Measurements from ENCODE around the gene ANO1. TPM values are rescaled to one million over a fixed set of nuclear protein-coding genes. Genes with fewer than 3 reads are reported as not detected.
A peak's percentile ranks its signal among the peaks of the same experiment; 100 is the strongest.

ANO1 gene
- total RNA-seq, 4 donors from 2014 or later, result 6.8 to 72.6 (median 36.2) TPM

DNA sequence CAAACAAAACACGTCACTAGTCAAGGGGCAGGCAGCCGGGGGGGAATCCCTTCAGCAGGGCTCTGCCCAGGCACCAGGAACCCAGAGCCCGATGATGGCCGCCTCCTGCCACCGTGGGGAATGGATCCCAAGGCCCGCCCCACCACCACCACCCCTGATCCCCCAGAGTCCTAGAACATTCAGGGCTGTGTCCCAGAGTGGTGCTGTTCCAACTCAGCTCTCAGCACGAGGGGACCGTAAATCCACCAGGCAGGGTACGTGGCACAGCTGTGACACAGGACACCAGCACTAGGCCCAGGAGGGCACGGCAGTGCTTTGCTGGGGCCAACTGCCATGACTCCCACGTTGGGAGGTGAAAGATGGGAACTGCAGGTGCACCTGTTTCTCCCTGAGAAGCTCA is 29.6 kb downstream of the ANO1 start:
- Histone ChIP-seq H3K36me3 (no peaks in the 10 kb centered on the region), H3K4me1 (peaks cover 0 to 24% of the 10 kb centered on the region in 2 donors), H3K27me3 (no peaks in the 10 kb centered on the region), H3K4me3 (no peak overlapping the region), H3K9me3 (no peaks in the 10 kb centered on the region), H3K27ac (peak overlapping the region; percentile 80 to 90)
- intact Hi-C loops (cut with DNase I; ENCODE audit: low total_unique reads), result no loop called here
- no peak for TF ChIP-seq POLR2A (IDR thresholded peaks at IDR 0.05)
- TF ChIP-seq, protein P1, sequence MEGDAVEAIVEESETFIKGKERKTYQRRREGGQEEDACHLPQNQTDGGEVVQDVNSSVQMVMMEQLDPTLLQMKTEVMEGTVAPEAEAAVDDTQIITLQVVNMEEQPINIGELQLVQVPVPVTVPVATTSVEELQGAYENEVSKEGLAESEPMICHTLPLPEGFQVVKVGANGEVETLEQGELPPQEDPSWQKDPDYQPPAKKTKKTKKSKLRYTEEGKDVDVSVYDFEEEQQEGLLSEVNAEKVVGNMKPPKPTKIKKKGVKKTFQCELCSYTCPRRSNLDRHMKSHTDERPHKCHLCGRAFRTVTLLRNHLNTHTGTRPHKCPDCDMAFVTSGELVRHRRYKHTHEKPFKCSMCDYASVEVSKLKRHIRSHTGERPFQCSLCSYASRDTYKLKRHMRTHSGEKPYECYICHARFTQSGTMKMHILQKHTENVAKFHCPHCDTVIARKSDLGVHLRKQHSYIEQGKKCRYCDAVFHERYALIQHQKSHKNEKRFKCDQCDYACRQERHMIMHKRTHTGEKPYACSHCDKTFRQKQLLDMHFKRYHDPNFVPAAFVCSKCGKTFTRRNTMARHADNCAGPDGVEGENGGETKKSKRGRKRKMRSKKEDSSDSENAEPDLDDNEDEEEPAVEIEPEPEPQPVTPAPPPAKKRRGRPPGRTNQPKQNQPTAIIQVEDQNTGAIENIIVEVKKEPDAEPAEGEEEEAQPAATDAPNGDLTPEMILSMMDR (IDR thresholded peaks at IDR 0.05), result no peak
- DNase-seq, result no peak

DNA sequence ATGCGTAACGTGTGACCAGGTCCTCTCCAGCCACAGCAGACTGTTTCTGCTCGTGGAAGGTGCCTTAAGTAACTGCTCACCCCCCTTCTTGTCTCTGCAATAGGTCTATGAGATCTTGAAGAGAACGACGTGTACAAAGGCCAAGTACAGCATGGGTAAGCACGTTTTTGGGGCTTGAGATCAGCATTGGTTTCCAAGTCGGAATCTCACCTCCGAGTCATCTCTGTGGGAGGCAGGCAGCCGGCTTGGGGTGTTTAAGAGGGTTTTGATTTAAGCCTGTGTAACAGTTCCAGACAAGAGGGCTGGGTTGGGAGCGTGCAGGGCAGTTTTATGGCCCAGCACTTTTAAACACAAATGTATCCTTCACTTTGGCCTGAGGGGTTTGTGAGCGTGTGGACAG is 30.1 kb downstream of the ANO1 start:
- no peaks in the 10 kb centered on the region for H3K27me3 ChIP-seq
- DNase-seq, result peak; percentile 69 to 92
- peaks cover 0 to 24% of the 10 kb centered on the region in 2 donors for H3K4me1 ChIP-seq
- TF ChIP-seq, protein P1 (IDR thresholded peaks at IDR 0.05), result no peak
- peak in 1 of 2 donors; percentile 42 for TF ChIP-seq POLR2A (IDR thresholded peaks at IDR 0.05)
- intact Hi-C loops (cut with DNase I; ENCODE audit: low total_unique reads), result no loop called here
- no peaks in the 10 kb centered on the region for H3K36me3 ChIP-seq
- no peak overlapping the region for H3K4me3 ChIP-seq
- peak overlapping the region; percentile 80 to 90 for H3K27ac ChIP-seq
- H3K9me3 ChIP-seq, result no peaks in the 10 kb centered on the region

DNA sequence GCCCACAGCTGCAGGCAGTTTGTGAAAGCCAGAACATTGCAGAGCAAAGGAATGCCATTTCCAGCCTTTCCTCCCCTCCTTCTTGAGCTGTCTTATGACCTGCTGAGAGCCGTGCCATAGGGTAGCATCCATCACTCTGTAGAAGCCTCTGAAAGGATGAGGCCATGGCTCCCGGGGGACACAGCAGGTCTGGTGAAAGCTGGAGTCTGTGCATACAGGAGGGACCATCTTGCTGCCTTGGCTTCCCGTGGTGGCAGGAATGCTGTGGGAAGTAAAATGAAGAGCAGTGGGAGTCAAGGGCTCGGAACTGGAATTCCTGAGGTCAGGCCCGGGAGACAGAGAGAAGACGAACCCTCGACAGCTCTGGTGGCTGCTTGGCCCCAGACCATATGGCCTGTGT is 30.9 kb downstream of the ANO1 start:
- Histone ChIP-seq H3K4me3 (no peak overlapping the region), H3K4me1 (peaks cover 0 to 18% of the 10 kb centered on the region in 2 donors), H3K36me3 (no peaks in the 10 kb centered on the region), H3K27ac (peak overlapping the region; percentile 80 to 90), H3K9me3 (no peaks in the 10 kb centered on the region), H3K27me3 (no peaks in the 10 kb centered on the region)
- DNase-seq, result peak in 1 of 2 donors; percentile 65
- intact Hi-C loops (cut with DNase I; ENCODE audit: low total_unique reads), result no loop called here
- TF ChIP-seq POLR2A (IDR thresholded peaks at IDR 0.05), result no peak
- TF ChIP-seq, protein P1 (IDR thresholded peaks at IDR 0.05), result no peak

DNA sequence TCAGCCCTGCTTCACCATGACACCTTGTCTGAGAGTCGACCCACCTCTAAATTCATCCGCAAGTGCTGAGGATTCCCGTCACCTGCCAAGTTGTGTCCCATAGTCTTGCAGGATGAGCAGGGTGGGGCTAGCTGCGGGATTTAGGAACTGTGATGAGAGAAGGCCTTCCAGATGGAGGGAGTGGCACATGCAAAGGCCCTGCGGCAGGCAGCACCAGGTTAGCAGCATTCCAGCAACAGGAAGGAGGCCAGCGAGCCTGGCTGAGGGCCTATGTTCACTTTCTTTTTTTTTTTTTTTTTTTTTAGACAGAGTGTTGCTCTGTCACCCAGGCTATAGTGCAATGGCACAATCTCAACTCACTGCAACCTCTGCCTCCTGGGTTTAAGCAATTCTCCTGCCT is 31.8 kb downstream of the ANO1 start:
- intact Hi-C loops (cut with DNase I; ENCODE audit: low total_unique reads), result no loop called here
- Histone ChIP-seq H3K36me3 (no peaks in the 10 kb centered on the region), H3K4me1 (peaks cover 0 to 16% of the 10 kb centered on the region in 2 donors), H3K27ac (peak overlapping the region; percentile 80 to 90), H3K4me3 (no peak overlapping the region), H3K9me3 (no peaks in the 10 kb centered on the region), H3K27me3 (no peaks in the 10 kb centered on the region)
- TF ChIP-seq, protein P1 (IDR thresholded peaks at IDR 0.05), result no peak
- no peak for TF ChIP-seq POLR2A (IDR thresholded peaks at IDR 0.05)
- no peak for DNase-seq

DNA sequence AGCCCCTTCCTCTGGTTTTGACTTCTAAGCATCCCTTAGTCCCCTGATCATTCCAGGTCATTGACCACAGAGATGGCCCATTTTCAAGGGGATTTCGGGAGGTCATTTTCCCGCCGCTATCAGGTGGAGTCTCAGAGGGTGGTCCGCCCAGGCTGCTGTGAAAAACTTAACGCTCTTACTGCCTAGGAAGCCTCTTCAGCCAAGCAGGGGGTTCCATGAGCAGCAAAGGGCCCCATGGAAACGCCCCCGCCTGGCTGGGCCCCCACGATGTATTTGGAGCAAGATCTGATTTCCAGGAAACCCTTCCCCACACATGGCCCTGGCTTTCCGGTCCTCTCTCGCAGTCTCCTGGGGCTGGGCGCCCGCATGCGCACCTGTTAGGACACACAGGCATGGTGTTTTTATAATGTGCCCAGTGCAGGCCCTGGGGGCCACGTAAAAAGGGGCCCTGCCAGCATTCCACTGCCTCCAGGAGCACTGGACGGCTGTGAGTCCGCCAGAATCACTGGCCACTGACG is 32.5 kb downstream of the ANO1 start:
- intact Hi-C loops (cut with DNase I; ENCODE audit: low total_unique reads), result no loop called here
- DNase-seq, result no peak
- Histone ChIP-seq H3K36me3 (no peaks in the 10 kb centered on the region), H3K27me3 (no peaks in the 10 kb centered on the region), H3K4me1 (peaks cover 0 to 16% of the 10 kb centered on the region in 2 donors), H3K9me3 (no peaks in the 10 kb centered on the region), H3K27ac (peak overlapping the region; percentile 52), H3K4me3 (no peak overlapping the region)
- no peak for TF ChIP-seq POLR2A (IDR thresholded peaks at IDR 0.05)
- TF ChIP-seq, protein P1 (IDR thresholded peaks at IDR 0.05), result no peak

Data from uterus (tissue), 4 donors.